A172 (cell line): ENCODE measurements around the gene ADGRE1. TPM values are rescaled to one million over a fixed set of nuclear protein-coding genes. Genes with fewer than 3 reads are reported as not detected.
A peak's percentile ranks its signal among the peaks of the same experiment; 100 is the strongest.

Source experiments
- DNase-seq: peaks from one replicate; pipeline ENCODE4 v3.0.0-alpha.2; 2015; ENCODE audit warnings: low spot score
- total RNA-seq: library from RNA; depleted of rRNA; stranded (reverse); fragments of >200 nt; shearing (Covaris generic); gene quantifications from 2 replicates; pipeline ENCODE4 v1.2.3, GENCODE V29; 2014

The ADGRE1 gene
- total RNA-seq, 1 experiment from 2014 or later, result 0.45 TPM

GRCh38 chr19:6877766-6878165 is 9.6 kb upstream of the ADGRE1 start:
- DNase-seq, result no peak

- no peak for DNase-seq
These were observed 992 bp upstream of the ADGRE1 start for GRCh38 chr19:6886277-6886897.

GRCh38 chr19:6888967-6889366 is 1.6 kb downstream of the ADGRE1 start:
- no peak for DNase-seq

GRCh38 chr19:6890401-6890913 is 3.1 kb downstream of the ADGRE1 start:
- no peak for DNase-seq

- no peak for DNase-seq
These were observed 3.6 kb downstream of the ADGRE1 start for GRCh38 chr19:6890938-6891337.

GRCh38 chr19:6891761-6892385 is 4.5 kb downstream of the ADGRE1 start:
- DNase-seq, result no peak

- DNase-seq, result no peak
These were observed 6.9 kb downstream of the ADGRE1 start for GRCh38 chr19:6894313-6894712.

- DNase-seq, result no peak
These were observed 16.1 kb downstream of the ADGRE1 start for GRCh38 chr19:6903446-6903845.

- DNase-seq, result no peak
These were observed 19.2 kb downstream of the ADGRE1 start for GRCh38 chr19:6906559-6907060.

- DNase-seq, result no peak
These were observed 24.1 kb downstream of the ADGRE1 start for GRCh38 chr19:6911523-6911922.

GRCh38 chr19:6914321-6914720 is 26.9 kb downstream of the ADGRE1 start:
- DNase-seq, result no peak

GRCh38 chr19:6916952-6917351 is 29.6 kb downstream of the ADGRE1 start:
- DNase-seq, result no peak

GRCh38 chr19:6925386-6925785 is 38.0 kb downstream of the ADGRE1 start:
- DNase-seq, result no peak

- peak; percentile 71 for DNase-seq
These were observed 38.7 kb downstream of the ADGRE1 start for GRCh38 chr19:6925801-6926751.

- DNase-seq, result no peak
These were observed 42.8 kb downstream of the ADGRE1 start for GRCh38 chr19:6930190-6930589.

GRCh38 chr19:6935069-6935468 is 47.7 kb downstream of the ADGRE1 start:
- no peak for DNase-seq

- no peak for DNase-seq
These were observed 48.2 kb downstream of the ADGRE1 start for GRCh38 chr19:6935618-6936017.

- no peak for DNase-seq
These were observed 58.4 kb downstream of the ADGRE1 start for GRCh38 chr19:6945733-6946132.

GRCh38 chr19:6947745-6948144 is 60.4 kb downstream of the ADGRE1 start:
- peak; percentile 93 for DNase-seq

GRCh38 chr19:6948884-6949283 is 61.5 kb downstream of the ADGRE1 start:
- DNase-seq, result no peak

- no peak for DNase-seq
These were observed 65.6 kb downstream of the ADGRE1 start for GRCh38 chr19:6952956-6953355.

GRCh38 chr19:6955082-6955481 is 67.7 kb downstream of the ADGRE1 start:
- no peak for DNase-seq
